Kidney (tissue), 22 donors: Measurements from ENCODE around the gene GNG11. TPM values are rescaled to one million over a fixed set of nuclear protein-coding genes. Genes with fewer than 3 reads are reported as not detected.

ENCODE experiments used
- DNase-seq, 5 donors: peaks; one replicate each; pipeline ENCODE4 v3.0.0-alpha.2; 2013 to 2020
- FAIRE-seq: peaks from 2 replicates; lab custom pipeline; 2012; peaks lifted over from hg19 to GRCh38; lab: Jason Lieb, UNC
- H3K27ac ChIP-seq, 2 donors: one replicate each; pipeline ENCODE4 v1.7.0; 2013; ENCODE audit warnings: low read depth in 2 of 2, low read length in 2 of 2, inconsistent platforms in 1 of 2
- H3K27me3 ChIP-seq: one replicate; pipeline ENCODE4 v1.7.1; 2013; ENCODE audit warnings: low read length, inconsistent platforms; ENCODE audit not compliant: control insufficient read depth, insufficient read depth
- H3K36me3 ChIP-seq, 3 donors: one replicate each; pipeline versions ENCODE4 v1.7.0 to v1.7.1; 2013; ENCODE audit warnings: low read length in 3 of 3, control low read depth in 1 of 3, inconsistent platforms in 1 of 3; ENCODE audit not compliant: insufficient read depth in 3 of 3, control insufficient read depth in 2 of 3
- H3K4me1 ChIP-seq, 3 donors: one replicate each; pipeline versions ENCODE4 v1.7.0 to v1.7.1; 2013; ENCODE audit warnings: low read length in 3 of 3, inconsistent platforms in 1 of 3, low read depth in 1 of 3; ENCODE audit not compliant: control insufficient read depth in 2 of 3, insufficient read depth in 2 of 3
- H3K4me3 ChIP-seq, 3 donors: one replicate each; pipeline versions ENCODE4 v1.7.0 to v1.8.1; 2013; ENCODE audit warnings: low read length in 3 of 3, control low read depth in 1 of 3, inconsistent platforms in 1 of 3
- H3K9ac ChIP-seq, 3 donors: one replicate each; pipeline versions ENCODE4 v1.7.0 to v1.7.1; 2013; ENCODE audit warnings: low read length in 3 of 3, control low read depth in 1 of 3, inconsistent platforms in 1 of 3
- H3K9me3 ChIP-seq, 3 donors: one replicate each; pipeline versions ENCODE4 v1.7.0 to v1.7.1; 2013; ENCODE audit warnings: low read length in 3 of 3, control low read depth in 1 of 3, inconsistent platforms in 1 of 3; ENCODE audit not compliant: control insufficient read depth in 2 of 3, insufficient read depth in 1 of 3
- intact Hi-C: fragments of 100-400 bp; cut with DNase I; formaldehyde crosslinking; loops from one replicate; pipeline ENCODE4 v1.11.1; 2022
- long read RNA-seq, 10 donors: library from polyadenylated mRNA in 1 of 10; unstranded in 1 of 10; transcript quantifications; one replicate each; pipeline ENCODE4 v2.0.0 and lab custom pipeline, GENCODE V29; 2021 to 2026
- polyA plus RNA-seq: library from polyadenylated mRNA; stranded (reverse); fragments of 350-450 nt; fragmentation: Illumina TruSeq; extraction: RNeasy Lipid Tissue Mini Kit (QIAGEN cat#74804); gene quantifications from one replicate; pipeline ENCODE4 v1.2.3, GENCODE V29; 2014; ENCODE audit warnings: low read depth, low replicate concordance; ENCODE audit not compliant: insufficient read depth
- total RNA-seq: library from RNA; stranded (reverse); fragmentation: NEBNext Ultra II Directional; extraction: Animal tissue kit (Norgen Biotek cat#: 25700); gene quantifications from one replicate; pipeline ENCODE4 v1.2.1, GENCODE V29; 2021
- TF ChIP-seq, protein P1 (sequence below): IDR thresholded peaks from 3 replicates; pipeline ENCODE4 v1.5.1; 2012; ENCODE audit warnings: mild to moderate bottlenecking, moderate library complexity, borderline replicate concordance; ENCODE audit not compliant: insufficient read depth; ENCODE audit errors: extremely low read depth
- donor health status: control.
- donor health status: control.
- donor health status: control.
- donor health status: control.
- donor health status: control.
- donor health status: DM: yes; HTN: yes; CAD: no.
- donor health status: Normal renal cell carcinoma (clear cell type).

The GNG11 gene
- total RNA-seq (23.1 TPM), polyA plus RNA-seq (45.0 TPM)
- long read RNA-seq, donor 1, transcript GNG11-201 (2 exons, 3,055 nt) = major isoform, 86 of 98 reads
- long read RNA-seq, donor 1, partial matches to known transcripts = 12 of 98 reads
- long read RNA-seq, donor 1, other reads (novel, unspliced or antisense) = 0 of 98 reads
- long read RNA-seq, donor 2, transcript GNG11-201 (2 exons, 3,055 nt) = major isoform, 94 of 94 reads
- long read RNA-seq, donor 2, partial matches to known transcripts = 0 of 94 reads
- long read RNA-seq, donor 2, other reads (novel, unspliced or antisense) = 0 of 94 reads
- long read RNA-seq, donor 3, transcript GNG11-201 (2 exons, 3,055 nt) = major isoform, 123 of 143 reads
- long read RNA-seq, donor 3, partial matches to known transcripts = 20 of 143 reads
- long read RNA-seq, donor 3, other reads (novel, unspliced or antisense) = 0 of 143 reads
- long read RNA-seq, donor 4, transcript GNG11-201 (2 exons, 3,055 nt) = major isoform, 71 of 71 reads
- long read RNA-seq, donor 4, partial matches to known transcripts = 0 of 71 reads
- long read RNA-seq, donor 4, other reads (novel, unspliced or antisense) = 0 of 71 reads
- long read RNA-seq, donor 5, transcript GNG11-201 (2 exons, 3,055 nt) = major isoform, 8 of 8 reads
- long read RNA-seq, donor 5, partial matches to known transcripts = 0 of 8 reads
- long read RNA-seq, donor 5, other reads (novel, unspliced or antisense) = 0 of 8 reads
- long read RNA-seq, donor 6, transcript GNG11-201 (2 exons, 3,055 nt) = major isoform, 207 of 236 reads
- long read RNA-seq, donor 6, partial matches to known transcripts = 29 of 236 reads
- long read RNA-seq, donor 6, other reads (novel, unspliced or antisense) = 0 of 236 reads
- long read RNA-seq, donor 7, transcript GNG11-201 (2 exons, 3,055 nt) = major isoform, 44 of 45 reads
- long read RNA-seq, donor 7, partial matches to known transcripts = 0 of 45 reads
- long read RNA-seq, donor 7, other reads (novel, unspliced or antisense) = 1 of 45 reads
- long read RNA-seq, donor 8, transcript GNG11-201 (2 exons, 3,055 nt) = major isoform, 118 of 126 reads
- long read RNA-seq, donor 8, partial matches to known transcripts = 8 of 126 reads
- long read RNA-seq, donor 8, other reads (novel, unspliced or antisense) = 0 of 126 reads
- long read RNA-seq, donor 9, transcript GNG11-201 (2 exons, 3,055 nt) = major isoform, 97 of 111 reads
- long read RNA-seq, donor 9, partial matches to known transcripts = 14 of 111 reads
- long read RNA-seq, donor 9, other reads (novel, unspliced or antisense) = 0 of 111 reads
- long read RNA-seq, donor 10, transcript GNG11-201 (2 exons, 3,055 nt) = major isoform, 97 of 97 reads
- long read RNA-seq, donor 10, partial matches to known transcripts = 0 of 97 reads
- long read RNA-seq, donor 10, other reads (novel, unspliced or antisense) = 0 of 97 reads

GRCh38 chr7:93921607-93922566 lies at the start of gene GNG11:
TSS of gene GNG11 (plus strand) at chr7:93921735. CDS start at chr7:93922138, 403 bp downstream.
- FAIRE-seq = no peak
- Histone ChIP-seq H3K9ac (peak within 1 kb of the TSS; percentile 77 to 95 (median 88)), H3K9me3 (no peaks in the 10 kb centered on the region), H3K27me3 (no peaks in the 10 kb centered on the region), H3K27ac (peak within 1 kb of the TSS; percentile 88 to 89), H3K4me1 (peaks cover 0 to 10% (median 1%) of the 10 kb centered on the region in 3 donors), H3K4me3 (peak within 1 kb of the TSS; percentile 83 to 92 (median 87)), H3K36me3 (no peaks in the 10 kb centered on the region)
- intact Hi-C loops = loop anchor here (10.0 kb wide), 1 partner anchor 73 kb away; no protein-coding TSS in a partner anchor
- peak; percentile 78 to 92 (median 88) for DNase-seq
- TF ChIP-seq, protein P1, sequence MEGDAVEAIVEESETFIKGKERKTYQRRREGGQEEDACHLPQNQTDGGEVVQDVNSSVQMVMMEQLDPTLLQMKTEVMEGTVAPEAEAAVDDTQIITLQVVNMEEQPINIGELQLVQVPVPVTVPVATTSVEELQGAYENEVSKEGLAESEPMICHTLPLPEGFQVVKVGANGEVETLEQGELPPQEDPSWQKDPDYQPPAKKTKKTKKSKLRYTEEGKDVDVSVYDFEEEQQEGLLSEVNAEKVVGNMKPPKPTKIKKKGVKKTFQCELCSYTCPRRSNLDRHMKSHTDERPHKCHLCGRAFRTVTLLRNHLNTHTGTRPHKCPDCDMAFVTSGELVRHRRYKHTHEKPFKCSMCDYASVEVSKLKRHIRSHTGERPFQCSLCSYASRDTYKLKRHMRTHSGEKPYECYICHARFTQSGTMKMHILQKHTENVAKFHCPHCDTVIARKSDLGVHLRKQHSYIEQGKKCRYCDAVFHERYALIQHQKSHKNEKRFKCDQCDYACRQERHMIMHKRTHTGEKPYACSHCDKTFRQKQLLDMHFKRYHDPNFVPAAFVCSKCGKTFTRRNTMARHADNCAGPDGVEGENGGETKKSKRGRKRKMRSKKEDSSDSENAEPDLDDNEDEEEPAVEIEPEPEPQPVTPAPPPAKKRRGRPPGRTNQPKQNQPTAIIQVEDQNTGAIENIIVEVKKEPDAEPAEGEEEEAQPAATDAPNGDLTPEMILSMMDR = no peak

GRCh38 chr7:93873998-93874574 lies 47.4 kb upstream of the GNG11 start:
- H3K27me3 ChIP-seq = no peaks in the 10 kb centered on the region
- intact Hi-C loops = no loop called here
- H3K4me3 ChIP-seq = no peak overlapping the region
- H3K9ac ChIP-seq = no peak overlapping the region
- DNase-seq (no peak), FAIRE-seq (no peak)
- H3K36me3 ChIP-seq = no peaks in the 10 kb centered on the region
- H3K9me3 ChIP-seq = peaks cover 0 to 3% (median 0%) of the 10 kb centered on the region in 3 donors
- TF ChIP-seq, protein P1 = no peak
- no peak overlapping the region for H3K27ac ChIP-seq
- H3K4me1 ChIP-seq = no peaks in the 10 kb centered on the region
